Measurements from ENCODE around the gene FSIP2. TPM values are rescaled to one million over a fixed set of nuclear protein-coding genes. Genes with fewer than 3 reads are reported as not detected.
A peak's percentile ranks its signal among the peaks of the same experiment; 100 is the strongest.

Gene FSIP2
- total RNA-seq, 1 donor from 2014 or later, result 0.35 TPM

- no peak for TF ChIP-seq CTCF (conservative IDR thresholded peaks at IDR 0.05; ENCODE audit: low read depth, low read length)
- H3K4me3 ChIP-seq (ENCODE audit: low read depth, low read length), result no peak overlapping the region
- no peak for DNase-seq (ENCODE audit: low read depth)
Measured at GRCh38 chr2:185785851-185786473, 47.4 kb downstream of the FSIP2 start.

- no peak overlapping the region for H3K4me3 ChIP-seq (ENCODE audit: low read depth, low read length)
- peak; percentile 16 for DNase-seq (ENCODE audit: low read depth)
Measured at GRCh38 chr2:185787227-185788145, 48.9 kb downstream of the FSIP2 start.

GRCh38 chr2:185790361-185790760 lies 51.8 kb downstream of the FSIP2 start:
- DNase-seq (ENCODE audit: low read depth), result no peak
- no peak overlapping the region for H3K4me3 ChIP-seq (ENCODE audit: low read depth, low read length)
- no peak for TF ChIP-seq CTCF (conservative IDR thresholded peaks at IDR 0.05; ENCODE audit: low read depth, low read length)

More at GRCh38 chr2:185787227-185788145, 48.9 kb downstream of the FSIP2 start:
- TF ChIP-seq CTCF (conservative IDR thresholded peaks at IDR 0.05; ENCODE audit: low read depth, low read length), result no peak

GRCh38 chr2:185793532-185794345 lies 55.1 kb downstream of the FSIP2 start:
- no peak for DNase-seq (ENCODE audit: low read depth)
- no peak overlapping the region for H3K4me3 ChIP-seq (ENCODE audit: low read depth, low read length)
- no peak for TF ChIP-seq CTCF (conservative IDR thresholded peaks at IDR 0.05; ENCODE audit: low read depth, low read length)

- DNase-seq (ENCODE audit: low read depth), result no peak
- no peak overlapping the region for H3K4me3 ChIP-seq (ENCODE audit: low read depth, low read length)
- TF ChIP-seq CTCF (conservative IDR thresholded peaks at IDR 0.05; ENCODE audit: low read depth, low read length), result no peak
Measured at GRCh38 chr2:185796758-185797157, 58.2 kb downstream of the FSIP2 start.

GRCh38 chr2:185802926-185803325 lies 64.3 kb downstream of the FSIP2 start:
- H3K4me3 ChIP-seq (ENCODE audit: low read depth, low read length), result no peak overlapping the region
- TF ChIP-seq CTCF (conservative IDR thresholded peaks at IDR 0.05; ENCODE audit: low read depth, low read length), result no peak
- DNase-seq (ENCODE audit: low read depth), result no peak

Measured in epithelial cell of proximal tubule (primary cell).